ENCODE measurements around the gene MYOCOS.

DNA sequence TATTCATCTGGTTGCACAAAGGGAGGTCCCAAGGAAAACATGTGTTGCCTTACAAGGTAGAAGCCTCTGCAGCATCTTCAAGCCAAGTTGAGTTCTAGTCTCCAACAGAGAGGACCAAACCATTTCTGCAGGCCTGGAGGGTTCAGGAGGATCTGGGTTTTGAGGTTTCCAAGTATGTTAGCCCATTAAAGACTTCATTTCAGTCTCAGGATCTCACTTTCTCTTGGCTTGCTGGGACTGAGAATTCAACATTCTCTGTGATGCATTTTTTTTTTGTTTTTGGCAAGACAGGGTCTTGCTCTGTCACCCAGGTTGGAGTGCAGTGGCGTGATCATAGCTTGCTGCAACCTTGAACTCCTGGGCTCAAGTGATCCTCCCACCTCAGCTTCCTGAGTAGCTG, 8.8 kb upstream of the MYOCOS start:
- no peak for TF ChIP-seq CTCF (IDR thresholded peaks at IDR 0.05)
- no peak for TF ChIP-seq POLR2A (IDR thresholded peaks at IDR 0.05)
- no peak for TF ChIP-seq POLR2AphosphoS5 (IDR thresholded peaks at IDR 0.05; ENCODE audit: insufficient read depth in 1 of 2, low read depth in 1 of 2)

All from vagina (tissue), 2 donors.